Endothelial cell of umbilical vein (primary cell): ENCODE results near the gene TASOR. TPM values are rescaled to one million over a fixed set of nuclear protein-coding genes. Genes with fewer than 3 reads are reported as not detected.

Experiments used
- BruUV-seq: library from RNA; stranded (reverse); fragments of 400-500 nt; replicated peaks from 2 replicates; lab custom pipeline; 2021; lab: Mats Ljungman, UMichigan
- CTCF ChIA-PET: fragments of 300-600, 350-600 bp; sonication (Branson Sonifier 250); formaldehyde crosslinking; loops from one replicate; lab custom pipeline; 2021; ENCODE audit warnings: antibody characterized with exemption, inconsistent platforms; lab: Charles Lee
- POLR2A ChIA-PET: fragments of 300-600, 350-600 bp; sonication (Branson Sonifier 250); formaldehyde crosslinking; loops from one replicate; lab custom pipeline; 2021; ENCODE audit warnings: antibody characterized with exemption, inconsistent platforms; lab: Charles Lee
- DNase-seq: peaks from one replicate; pipeline ENCODE4 v3.0.0-alpha.2; 2011; ENCODE audit warnings: low read depth, low spot score
- FAIRE-seq: peaks from 2 replicates; lab custom pipeline; 2011; peaks lifted over from hg19 to GRCh38; lab: Jason Lieb, UNC
- H2AFZ ChIP-seq: 2 replicates; pipeline ENCODE4 v1.6.0; 2012; ENCODE audit warnings: low read depth, low read length, control low read depth, inconsistent platforms
- H3K27ac ChIP-seq: 2 replicates; pipeline ENCODE4 v1.5.1; 2011; ENCODE audit warnings: low read depth, mild to moderate bottlenecking, control low read depth, low read length, moderate library complexity; ENCODE audit not compliant: insufficient read depth
- H3K27me3 ChIP-seq, 2 experiments: 2 replicates each; pipeline versions ENCODE4 v1.6.0 to v1.6.1; 2011; ENCODE audit warnings: low read length in 2 of 2, mixed read lengths in 1 of 2; ENCODE audit not compliant: control insufficient read depth in 2 of 2, insufficient read depth in 2 of 2
- H3K36me3 ChIP-seq, 2 experiments: 2 replicates in 1 of 2; 3 replicates in 1 of 2; pipeline ENCODE4 v1.5.1; 2011; ENCODE audit warnings: low read length in 2 of 2, mild to moderate bottlenecking in 1 of 2, moderate library complexity in 1 of 2; ENCODE audit not compliant: control insufficient read depth in 2 of 2, insufficient read depth in 2 of 2; ENCODE audit errors: extremely low read depth in 1 of 2
- H3K4me1 ChIP-seq: 3 replicates; pipeline ENCODE4 v1.5.1; 2011; ENCODE audit warnings: mild to moderate bottlenecking, low read length; ENCODE audit not compliant: control insufficient read depth, insufficient read depth; ENCODE audit errors: extremely low read depth
- H3K4me2 ChIP-seq: 2 replicates; pipeline ENCODE4 v1.6.1; 2011; ENCODE audit warnings: low read length, control low read depth, mixed read lengths; ENCODE audit not compliant: insufficient read depth
- H3K4me3 ChIP-seq, 3 experiments: fragments of 200-600 bp in 1 of 3; sonication (generic), shearing (Covaris generic) in 1 of 3; replicated peaks in 1 of 3; 2 replicates each; pipeline ENCODE4 v1.5.1; 2011 to 2016; ENCODE audit warnings: control low read depth in 3 of 3, low read length in 3 of 3, mild to moderate bottlenecking in 2 of 3, inconsistent platforms in 1 of 3, low read depth in 1 of 3, moderate library complexity in 1 of 3; ENCODE audit not compliant: insufficient read depth in 1 of 3
- H3K79me2 ChIP-seq: 2 replicates; pipeline ENCODE4 v1.6.0; 2012; ENCODE audit warnings: low read length, inconsistent platforms; ENCODE audit not compliant: control insufficient read depth, insufficient read depth
- H3K9ac ChIP-seq: replicated peaks from 2 replicates; pipeline ENCODE3; 2011; ENCODE audit warnings: low read length, control low read depth; ENCODE audit not compliant: insufficient read depth; ENCODE audit errors: extremely low read depth
- H3K9me1 ChIP-seq: replicated peaks from 3 replicates; pipeline ENCODE4 v1.6.0; 2011; ENCODE audit warnings: mild to moderate bottlenecking, low read length; ENCODE audit not compliant: control insufficient read depth, insufficient read depth; ENCODE audit errors: extremely low read depth
- H3K9me3 ChIP-seq: replicated peaks from 2 replicates; pipeline ENCODE4 v1.5.1; 2012; ENCODE audit warnings: low read length, inconsistent platforms; ENCODE audit not compliant: control insufficient read depth, insufficient read depth
- H4K20me1 ChIP-seq: replicated peaks from 2 replicates; pipeline ENCODE3; 2011; ENCODE audit warnings: mild to moderate bottlenecking, low read length; ENCODE audit not compliant: control insufficient read depth, insufficient read depth; ENCODE audit errors: extremely low read depth
- EZH2 ChIP-seq: IDR thresholded peaks from 2 replicates; pipeline ENCODE4 v1.6.1; 2012; ENCODE audit warnings: borderline replicate concordance, low read depth, mild to moderate bottlenecking, moderate library complexity, low read length, inconsistent platforms; ENCODE audit not compliant: severe bottlenecking
- GATA2 ChIP-seq: IDR thresholded peaks from 2 replicates; pipeline ENCODE4 v1.7.0; 2011; ENCODE audit warnings: low read depth, mild to moderate bottlenecking, moderate library complexity, mixed read lengths, low read length; ENCODE audit not compliant: insufficient read length, insufficient read depth
- JUN ChIP-seq: IDR thresholded peaks from 2 replicates; pipeline ENCODE4 v1.6.1; 2011; ENCODE audit warnings: borderline replicate concordance, low read depth; ENCODE audit not compliant: insufficient read length, insufficient read depth
- MAX ChIP-seq: IDR thresholded peaks from 2 replicates; pipeline ENCODE4 v1.6.1; 2011; ENCODE audit not compliant: insufficient read depth, insufficient read length
- MYC ChIP-seq: IDR thresholded peaks from one replicate; pipeline ENCODE4 v1.6.1; 2011; ENCODE audit warnings: mild to moderate bottlenecking, low read depth, low read length
- POLR2A ChIP-seq: IDR thresholded peaks from 2 replicates; pipeline ENCODE4 v1.6.1; 2012; ENCODE audit warnings: low read depth, mild to moderate bottlenecking, control low read depth, low read length
- POLR2AphosphoS5 ChIP-seq: IDR thresholded peaks from 2 replicates; pipeline ENCODE4 v1.6.1; 2012; ENCODE audit warnings: low read depth, mild to moderate bottlenecking, control low read depth, low read length, moderate library complexity; ENCODE audit not compliant: insufficient read depth
- dilution Hi-C: fragments of 300-500 bp; cut with MboI; formaldehyde crosslinking; loops from one replicate; pipeline ENCODE4 v1.15.0; 2019; ENCODE audit warnings: low sequenced_read_pairs; ENCODE audit not compliant: extremely low pct_ligation_motif_present
- intact Hi-C: fragments of 100-400 bp; cut with micrococcal nuclease; formaldehyde crosslinking; loops from one replicate; pipeline ENCODE4 v1.10.0; 2022
- polyA plus RNA-seq, 4 experiments: library from polyadenylated mRNA; depleted of rRNA in 3 of 4; stranded (reverse) in 3 of 4; unstranded in 1 of 4; fragments of >200 nt; gene quantifications; 2 replicates each; pipeline versions ENCODE4 v1.2.1 to v1.2.3, GENCODE V29; 2011 to 2012; ENCODE audit warnings: missing spikeins in 1 of 4
- total RNA-seq: library from RNA; stranded (reverse); gene quantifications from 2 replicates; pipeline ENCODE4 v1.2.3, GENCODE V29; 2021
- TF ChIP-seq, protein P1 (sequence below), 2 donors: IDR thresholded peaks; 1 replicate in 1 of 2; 2 replicates in 1 of 2; pipeline ENCODE4 v1.5.1; 2011; ENCODE audit warnings: low read length in 2 of 2, mild to moderate bottlenecking in 2 of 2, moderate library complexity in 2 of 2, control low read depth in 1 of 2, inconsistent platforms in 1 of 2, low read depth in 1 of 2; ENCODE audit not compliant: insufficient read depth in 1 of 2; ENCODE audit errors: extremely low read depth in 1 of 2

Gene TASOR
- total and polyA plus RNA-seq, 2 donors (not counting 3 experiments of a cell fraction or from before 2014, with no cell fraction given) = 11.2 to 44.5 TPM

DNA sequence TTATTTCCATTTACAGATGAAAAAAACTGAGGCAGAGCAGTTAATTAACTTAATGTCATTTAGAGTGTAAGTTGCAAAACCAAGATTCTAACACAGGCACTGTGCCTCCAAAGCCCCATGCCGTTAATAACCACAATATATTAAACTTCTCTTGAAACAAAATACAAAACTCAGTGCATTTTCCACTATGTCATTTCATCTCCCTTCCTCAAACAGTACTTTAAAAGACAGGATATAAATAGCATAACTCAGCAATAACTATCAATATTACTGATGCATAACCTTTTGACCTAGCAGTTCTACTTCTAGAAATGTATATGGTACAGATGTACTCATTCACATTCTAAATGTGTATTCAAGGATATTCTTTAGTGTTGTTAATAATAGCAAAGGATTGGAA is 5.1 kb upstream of the TASOR start:
- TF ChIP-seq, protein P1, sequence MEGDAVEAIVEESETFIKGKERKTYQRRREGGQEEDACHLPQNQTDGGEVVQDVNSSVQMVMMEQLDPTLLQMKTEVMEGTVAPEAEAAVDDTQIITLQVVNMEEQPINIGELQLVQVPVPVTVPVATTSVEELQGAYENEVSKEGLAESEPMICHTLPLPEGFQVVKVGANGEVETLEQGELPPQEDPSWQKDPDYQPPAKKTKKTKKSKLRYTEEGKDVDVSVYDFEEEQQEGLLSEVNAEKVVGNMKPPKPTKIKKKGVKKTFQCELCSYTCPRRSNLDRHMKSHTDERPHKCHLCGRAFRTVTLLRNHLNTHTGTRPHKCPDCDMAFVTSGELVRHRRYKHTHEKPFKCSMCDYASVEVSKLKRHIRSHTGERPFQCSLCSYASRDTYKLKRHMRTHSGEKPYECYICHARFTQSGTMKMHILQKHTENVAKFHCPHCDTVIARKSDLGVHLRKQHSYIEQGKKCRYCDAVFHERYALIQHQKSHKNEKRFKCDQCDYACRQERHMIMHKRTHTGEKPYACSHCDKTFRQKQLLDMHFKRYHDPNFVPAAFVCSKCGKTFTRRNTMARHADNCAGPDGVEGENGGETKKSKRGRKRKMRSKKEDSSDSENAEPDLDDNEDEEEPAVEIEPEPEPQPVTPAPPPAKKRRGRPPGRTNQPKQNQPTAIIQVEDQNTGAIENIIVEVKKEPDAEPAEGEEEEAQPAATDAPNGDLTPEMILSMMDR (IDR thresholded peaks at IDR 0.05; ENCODE audit: extremely low read depth in 1 of 2, insufficient read depth in 1 of 2, low read depth in 1 of 2, low read length in 2 of 2) = no peak
- TF ChIP-seq GATA2 (no peak), JUN (no peak), MYC (no peak)
- dilution Hi-C loops (no loop called here), intact Hi-C loops (no loop called here)
- CTCF ChIA-PET = no interaction called here
- FAIRE-seq (no peak), DNase-seq (no peak)
- Histone ChIP-seq H3K9me3 (no peaks in the 10 kb centered on the region), H3K9me1 (no peaks in the 10 kb centered on the region), H3K4me1 (no peaks in the 10 kb centered on the region), H3K27ac (no peak overlapping the region), H3K79me2 (no peaks in the 10 kb centered on the region), H2AFZ (no peak overlapping the region), H4K20me1 (no peaks in the 10 kb centered on the region), H3K4me3 (no peak overlapping the region), H3K36me3 (no peaks in the 10 kb centered on the region), H3K27me3 (no peaks in the 10 kb centered on the region), H3K4me2 (no peak overlapping the region), H3K9ac (no peak overlapping the region)
- BruUV-seq = no TSS peak
- POLR2A ChIA-PET = no interaction called here

DNA sequence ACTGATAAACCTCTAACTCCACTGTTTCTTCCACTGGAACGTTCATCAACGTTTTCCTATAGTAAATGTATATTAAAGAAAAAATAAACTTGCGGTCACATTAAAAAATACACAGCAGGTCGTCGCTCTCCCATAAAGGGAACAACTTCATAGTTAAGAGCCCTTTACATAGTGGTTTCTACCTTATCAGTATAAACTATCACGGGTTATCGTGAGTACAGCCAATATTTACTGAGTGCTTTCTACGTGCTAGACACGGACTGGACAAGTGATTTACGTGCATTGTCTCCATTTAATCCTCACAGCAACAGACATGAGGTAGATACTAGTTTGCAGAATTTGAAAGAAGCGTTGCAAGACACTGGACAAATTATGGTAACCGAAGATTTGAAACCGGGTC is 964 bp upstream of the TASOR start:
- Histone ChIP-seq H3K27ac (no peak overlapping the region), H2AFZ (no peak overlapping the region), H3K4me1 (peaks cover 14% of the 10 kb centered on the region), H3K4me3 (no peak overlapping the region), H3K9me3 (no peaks in the 10 kb centered on the region), H3K79me2 (peaks cover 26% of the 10 kb centered on the region), H3K9me1 (no peaks in the 10 kb centered on the region), H3K27me3 (no peaks in the 10 kb centered on the region), H3K4me2 (no peak overlapping the region), H3K9ac (no peak overlapping the region), H4K20me1 (no peaks in the 10 kb centered on the region), H3K36me3 (no peaks in the 10 kb centered on the region)
- ChIA-PET POLR2A (no interaction called here), CTCF (no interaction called here)
- FAIRE-seq (no peak), DNase-seq (no peak)
- TF ChIP-seq POLR2A (no peak), MAX (no peak), POLR2AphosphoS5 (no peak), GATA2 (no peak), EZH2 (no peak), MYC (no peak), JUN (no peak)
- TF ChIP-seq, protein P1 (IDR thresholded peaks at IDR 0.05; ENCODE audit: extremely low read depth in 1 of 2, insufficient read depth in 1 of 2, low read depth in 1 of 2, low read length in 2 of 2) = no peak
- dilution Hi-C loops = no loop called here
- no TSS peak for BruUV-seq
- intact Hi-C loops = no loop called here
